SK-N-SH treated with all-trans-retinoic acid at 6 μM for 48 hours (cell line): ENCODE measurements around the gene MAP7.

Experiments
- ATAC-seq: fragments of 200-7000 bp; cut with Tn5 transposase; 3 replicates; pipeline ENCODE4 v1.9.1; 2020; ENCODE audit warnings: mild to moderate bottlenecking, moderate library complexity
- ARNTL ChIP-seq: fragments of 450-650 bp; formaldehyde crosslinking; IDR thresholded peaks from 2 replicates; pipeline ENCODE4 v1.5.0; 2020; ENCODE audit warnings: low read depth, mild to moderate bottlenecking, moderate library complexity, borderline replicate concordance
- BACH2 ChIP-seq: fragments of 250-450 bp; sonication (Bioruptor Pico); IDR thresholded peaks from 2 replicates; pipeline ENCODE4 v1.9.0; 2021; ENCODE audit warnings: mild to moderate bottlenecking, borderline replicate concordance
- CSDC2 ChIP-seq: fragments of 250-450 bp; sonication (Bioruptor Pico); IDR thresholded peaks from 2 replicates; pipeline ENCODE4 v1.5.0; 2020; ENCODE audit warnings: mild to moderate bottlenecking, moderate library complexity
- ESRRG ChIP-seq: fragments of 250-450 bp; sonication (Bioruptor Pico); IDR thresholded peaks from 2 replicates; pipeline ENCODE4 v1.6.1; 2021; ENCODE audit warnings: mild to moderate bottlenecking
- GLIS3 ChIP-seq: fragments of 250-450 bp; sonication (Bioruptor Pico); IDR thresholded peaks from 2 replicates; pipeline ENCODE4 v1.5.0; 2020; ENCODE audit warnings: mild to moderate bottlenecking, moderate library complexity
- ISL1 ChIP-seq: fragments of 250-450 bp; sonication (Bioruptor Pico); IDR thresholded peaks from 2 replicates; pipeline ENCODE4 v2.1.2; 2022; ENCODE audit warnings: mild to moderate bottlenecking, moderate library complexity
- OSR1 ChIP-seq: fragments of 250-450 bp; sonication (Bioruptor Pico); IDR thresholded peaks from 2 replicates; pipeline ENCODE4 v1.8.0; 2022; ENCODE audit warnings: moderate library complexity, mild to moderate bottlenecking, inconsistent platforms
- PPARA ChIP-seq: fragments of 250-450 bp; sonication (Bioruptor Pico); IDR thresholded peaks from 2 replicates; pipeline ENCODE4 v1.5.0; 2020; ENCODE audit warnings: mild to moderate bottlenecking, borderline replicate concordance
- RARB ChIP-seq: fragments of 250-450 bp; sonication (Bioruptor Pico); IDR thresholded peaks from 2 replicates; pipeline ENCODE4 v1.8.0; 2021; ENCODE audit warnings: mild to moderate bottlenecking, moderate library complexity
- SNAI2 ChIP-seq: fragments of 250-450 bp; sonication (Bioruptor Pico); IDR thresholded peaks from 2 replicates; pipeline ENCODE4 v1.5.0; 2020; ENCODE audit warnings: mild to moderate bottlenecking, moderate library complexity
- TCF4 ChIP-seq: fragments of 250-450 bp; sonication (Bioruptor Pico); IDR thresholded peaks from 2 replicates; pipeline ENCODE4 v1.8.0; 2021; ENCODE audit warnings: mild to moderate bottlenecking, moderate library complexity, borderline replicate concordance
- TOX ChIP-seq: fragments of 250-450 bp; sonication (Bioruptor Pico); IDR thresholded peaks from 2 replicates; pipeline ENCODE4 v1.8.0; 2021; ENCODE audit warnings: mild to moderate bottlenecking, moderate library complexity, borderline replicate concordance
- ZC3H10 ChIP-seq: fragments of 250-450 bp; sonication (Bioruptor Pico); IDR thresholded peaks from 2 replicates; pipeline ENCODE4 v1.5.1; 2021; ENCODE audit warnings: mild to moderate bottlenecking, moderate library complexity
- ZFP3 ChIP-seq: fragments of 250-450 bp; sonication (Bioruptor Pico); IDR thresholded peaks from 2 replicates; pipeline ENCODE4 v1.5.0; 2020; ENCODE audit warnings: mild to moderate bottlenecking, moderate library complexity
- ZFP30 ChIP-seq: fragments of 450-650 bp; formaldehyde crosslinking; IDR thresholded peaks from 2 replicates; pipeline ENCODE4 v1.5.0; 2022; ENCODE audit warnings: mild to moderate bottlenecking, moderate library complexity
- ZNF70 ChIP-seq: fragments of 450-650 bp; formaldehyde crosslinking; IDR thresholded peaks from 2 replicates; pipeline ENCODE4 v1.5.0; 2020; ENCODE audit warnings: mild to moderate bottlenecking, moderate library complexity
- ZNF8 ChIP-seq: fragments of 450-650 bp; formaldehyde crosslinking; IDR thresholded peaks from 2 replicates; pipeline ENCODE4 v1.5.0; 2020; ENCODE audit warnings: mild to moderate bottlenecking, moderate library complexity
- TF ChIP-seq, protein P1 (sequence below): fragments of 250-450 bp; sonication (Bioruptor Pico); IDR thresholded peaks from 2 replicates; pipeline ENCODE4 v1.5.1; 2021; ENCODE audit warnings: mild to moderate bottlenecking, moderate library complexity
- TF ChIP-seq, protein P2 (sequence below): fragments of 250-450 bp; sonication (Bioruptor Pico); IDR thresholded peaks from 2 replicates; pipeline ENCODE4 v1.8.0; 2020; ENCODE audit warnings: mild to moderate bottlenecking, moderate library complexity, borderline replicate concordance
- TF ChIP-seq, protein P3 (sequence below): fragments of 250-450 bp; sonication (Bioruptor Pico); IDR thresholded peaks from 2 replicates; pipeline ENCODE4 v1.5.0; 2020; ENCODE audit warnings: mild to moderate bottlenecking, moderate library complexity
- TF ChIP-seq, protein P4 (sequence below): fragments of 250-450 bp; sonication (Bioruptor Pico); IDR thresholded peaks from 2 replicates; pipeline ENCODE4 v1.8.0; 2021; ENCODE audit warnings: low read depth, mild to moderate bottlenecking, moderate library complexity, borderline replicate concordance
- TF ChIP-seq, protein P5 (sequence below): fragments of 250-450 bp; sonication (Bioruptor Pico); IDR thresholded peaks from 2 replicates; pipeline ENCODE4 v1.5.1; 2020; ENCODE audit warnings: low read depth, mild to moderate bottlenecking, moderate library complexity

MAP7 gene

DNA sequence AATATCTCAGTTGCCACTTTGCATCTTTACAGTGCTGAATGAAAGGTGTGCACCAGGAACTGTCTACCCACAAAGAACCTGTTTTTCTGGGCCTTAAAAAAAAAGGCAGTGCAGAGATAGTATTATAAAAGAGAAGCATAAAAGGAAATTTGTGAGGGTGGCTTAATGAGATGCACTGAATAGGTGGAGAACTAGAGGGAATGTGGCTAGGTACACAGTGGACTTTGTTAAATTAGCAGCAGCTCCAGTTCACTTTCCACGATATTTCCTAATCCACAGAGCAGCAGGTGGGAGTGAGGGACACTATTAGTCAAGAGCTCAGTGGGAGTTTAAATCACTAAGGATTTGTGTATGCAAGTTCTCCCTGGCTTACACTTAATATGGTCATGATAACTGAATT, 38.8 kb downstream of the MAP7 start (continued):
- TF ChIP-seq ZFP3 (CRISPR knock-in tag), result no peak
- TF ChIP-seq CSDC2 (CRISPR knock-in tag), result no peak
- TF ChIP-seq, protein P1, sequence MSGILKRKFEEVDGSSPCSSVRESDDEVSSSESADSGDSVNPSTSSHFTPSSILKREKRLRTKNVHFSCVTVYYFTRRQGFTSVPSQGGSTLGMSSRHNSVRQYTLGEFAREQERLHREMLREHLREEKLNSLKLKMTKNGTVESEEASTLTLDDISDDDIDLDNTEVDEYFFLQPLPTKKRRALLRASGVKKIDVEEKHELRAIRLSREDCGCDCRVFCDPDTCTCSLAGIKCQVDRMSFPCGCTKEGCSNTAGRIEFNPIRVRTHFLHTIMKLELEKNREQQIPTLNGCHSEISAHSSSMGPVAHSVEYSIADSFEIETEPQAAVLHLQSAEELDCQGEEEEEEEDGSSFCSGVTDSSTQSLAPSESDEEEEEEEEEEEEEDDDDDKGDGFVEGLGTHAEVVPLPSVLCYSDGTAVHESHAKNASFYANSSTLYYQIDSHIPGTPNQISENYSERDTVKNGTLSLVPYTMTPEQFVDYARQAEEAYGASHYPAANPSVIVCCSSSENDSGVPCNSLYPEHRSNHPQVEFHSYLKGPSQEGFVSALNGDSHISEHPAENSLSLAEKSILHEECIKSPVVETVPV (CRISPR knock-in tag), result no peak
- TF ChIP-seq ZNF8, result no peak
- TF ChIP-seq, protein P2, sequence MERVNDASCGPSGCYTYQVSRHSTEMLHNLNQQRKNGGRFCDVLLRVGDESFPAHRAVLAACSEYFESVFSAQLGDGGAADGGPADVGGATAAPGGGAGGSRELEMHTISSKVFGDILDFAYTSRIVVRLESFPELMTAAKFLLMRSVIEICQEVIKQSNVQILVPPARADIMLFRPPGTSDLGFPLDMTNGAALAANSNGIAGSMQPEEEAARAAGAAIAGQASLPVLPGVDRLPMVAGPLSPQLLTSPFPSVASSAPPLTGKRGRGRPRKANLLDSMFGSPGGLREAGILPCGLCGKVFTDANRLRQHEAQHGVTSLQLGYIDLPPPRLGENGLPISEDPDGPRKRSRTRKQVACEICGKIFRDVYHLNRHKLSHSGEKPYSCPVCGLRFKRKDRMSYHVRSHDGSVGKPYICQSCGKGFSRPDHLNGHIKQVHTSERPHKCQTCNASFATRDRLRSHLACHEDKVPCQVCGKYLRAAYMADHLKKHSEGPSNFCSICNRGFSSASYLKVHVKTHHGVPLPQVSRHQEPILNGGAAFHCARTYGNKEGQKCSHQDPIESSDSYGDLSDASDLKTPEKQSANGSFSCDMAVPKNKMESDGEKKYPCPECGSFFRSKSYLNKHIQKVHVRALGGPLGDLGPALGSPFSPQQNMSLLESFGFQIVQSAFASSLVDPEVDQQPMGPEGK (CRISPR knock-in tag), result no peak

DNA sequence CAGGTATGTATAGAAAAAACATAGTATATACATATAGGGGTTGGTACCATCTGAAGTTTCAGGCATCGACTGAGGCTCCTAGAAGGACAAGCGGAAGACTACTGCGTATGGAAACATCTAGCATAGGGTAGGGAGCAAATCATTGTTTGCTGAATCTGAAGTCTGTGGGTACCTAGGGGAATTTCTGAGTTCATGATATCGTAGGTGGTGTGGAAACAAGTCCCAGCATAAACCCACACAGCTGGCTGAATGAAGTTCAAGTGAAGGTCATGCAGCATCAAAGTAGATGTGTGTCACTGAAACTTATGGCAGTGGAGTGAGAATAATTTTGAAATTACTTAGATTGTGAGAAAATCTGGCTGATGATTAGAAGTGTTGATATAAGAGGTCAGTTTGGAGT, 39.4 kb downstream of the MAP7 start:
- no peak for ATAC-seq
- TF ChIP-seq RARB (CRISPR knock-in tag) (no peak), ZFP30 (CRISPR knock-in tag) (no peak), ARNTL (CRISPR knock-in tag) (no peak), BACH2 (CRISPR knock-in tag) (no peak), TOX (CRISPR knock-in tag) (no peak), ZNF70 (CRISPR knock-in tag) (no peak), GLIS3 (no peak), ZFP3 (CRISPR knock-in tag) (no peak), ZNF8 (no peak), OSR1 (CRISPR knock-in tag) (no peak), ISL1 (CRISPR knock-in tag) (no peak), ESRRG (CRISPR knock-in tag) (no peak), ZC3H10 (no peak)

DNA sequence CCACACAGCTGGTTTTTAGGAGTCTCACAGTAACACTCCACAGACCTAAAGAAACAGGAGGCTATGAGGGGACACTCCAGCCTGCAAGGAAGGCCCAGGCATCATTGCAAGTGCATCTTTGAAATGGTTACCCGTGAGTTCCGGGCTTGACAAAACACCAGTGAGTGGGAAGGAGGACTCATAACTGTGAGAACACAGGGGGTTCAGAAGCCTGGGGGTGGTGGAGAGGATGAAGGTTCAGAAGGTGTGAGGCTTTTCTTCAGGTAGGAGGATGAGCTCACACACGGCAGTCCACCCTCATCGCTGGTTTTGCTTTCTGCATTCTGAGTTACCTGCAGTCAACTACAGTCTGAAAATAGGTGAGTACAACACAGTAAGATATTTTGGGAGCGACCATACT, 39.9 kb downstream of the MAP7 start:
- no peak for TF ChIP-seq TOX (CRISPR knock-in tag)
- TF ChIP-seq GLIS3, result no peak
- no peak for TF ChIP-seq ZNF70 (CRISPR knock-in tag)
- TF ChIP-seq SNAI2 (CRISPR knock-in tag), result no peak
- no peak for TF ChIP-seq ZFP30 (CRISPR knock-in tag)
- no peak for TF ChIP-seq TCF4 (CRISPR knock-in tag)
- no peak for TF ChIP-seq PPARA
- no peak for TF ChIP-seq ARNTL (CRISPR knock-in tag)
- TF ChIP-seq OSR1 (CRISPR knock-in tag), result no peak
- no peak for ATAC-seq

DNA sequence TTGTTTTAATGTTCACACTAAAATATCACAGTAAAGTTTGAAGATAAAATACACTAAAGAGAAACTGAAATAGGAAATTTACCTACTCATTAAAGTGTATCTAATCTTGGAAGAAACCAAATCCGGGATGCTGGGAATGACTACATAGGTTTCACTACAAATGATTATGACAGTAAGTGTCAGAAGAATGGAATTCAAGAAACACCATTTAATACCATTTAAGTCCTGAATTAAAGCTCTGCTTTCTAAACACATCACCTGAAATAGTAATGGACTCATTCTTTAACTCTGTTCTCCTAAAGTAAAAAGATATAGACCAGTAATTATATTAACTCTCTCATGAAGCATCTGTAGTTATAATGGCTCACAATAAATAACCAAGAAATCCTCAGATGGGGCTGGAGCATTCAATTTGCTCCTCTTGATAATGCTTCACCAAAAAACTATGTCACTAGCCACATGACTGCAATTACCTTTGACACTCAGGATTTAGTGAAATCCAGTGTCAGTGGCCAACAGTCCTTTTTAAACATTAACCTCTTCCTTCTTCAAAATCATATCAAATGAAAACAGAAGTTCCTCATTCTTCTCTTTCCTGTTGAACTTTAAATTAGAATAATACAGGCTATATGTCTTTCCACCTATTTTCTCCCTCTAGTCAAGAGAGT, 41.4 kb downstream of the MAP7 start:
- TF ChIP-seq ZFP3 (CRISPR knock-in tag), result no peak
- no peak for TF ChIP-seq TCF4 (CRISPR knock-in tag)
- TF ChIP-seq OSR1 (CRISPR knock-in tag), result no peak
- peak; percentile 69 for TF ChIP-seq ISL1 (CRISPR knock-in tag)
- no peak for ATAC-seq

DNA sequence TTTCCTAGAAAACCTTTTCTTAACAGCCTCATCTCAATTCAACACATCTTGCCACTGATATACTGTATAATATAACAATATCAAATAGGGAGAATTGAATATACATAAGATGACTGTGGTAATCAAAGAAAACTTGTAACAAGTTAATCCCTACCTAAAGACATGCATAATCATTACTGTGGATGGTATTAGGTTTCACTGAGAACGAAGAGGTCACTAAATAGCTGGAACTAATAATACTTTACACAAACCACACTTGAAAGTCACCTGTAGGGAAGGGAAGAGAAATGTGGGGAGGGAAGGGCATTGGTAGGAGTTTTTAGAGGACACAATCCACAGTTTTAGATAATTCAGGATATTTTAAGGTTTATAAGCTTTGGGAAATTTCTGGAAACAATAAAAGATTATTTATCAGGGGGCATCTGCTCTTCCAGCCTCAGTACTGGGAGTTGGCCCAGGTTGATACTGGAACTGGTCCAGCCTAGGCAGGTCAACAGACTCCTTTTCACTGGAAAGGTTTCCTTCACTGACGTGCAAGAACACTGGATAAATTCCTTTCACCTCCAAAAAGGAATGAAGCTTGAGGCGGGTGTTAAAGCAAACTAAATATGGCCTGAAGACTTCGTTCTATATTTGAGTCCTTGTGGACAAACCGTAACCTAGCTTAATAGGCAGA, 44.0 kb downstream of the MAP7 start:
- ATAC-seq, result no peak
- TF ChIP-seq ZC3H10 (no peak), BACH2 (CRISPR knock-in tag) (no peak), OSR1 (CRISPR knock-in tag) (no peak), CSDC2 (CRISPR knock-in tag) (no peak), SNAI2 (CRISPR knock-in tag) (no peak), RARB (CRISPR knock-in tag) (no peak), ZNF8 (no peak), GLIS3 (no peak), PPARA (no peak), TOX (CRISPR knock-in tag) (no peak)
- TF ChIP-seq, protein P1 (CRISPR knock-in tag), result no peak
- TF ChIP-seq, protein P3, sequence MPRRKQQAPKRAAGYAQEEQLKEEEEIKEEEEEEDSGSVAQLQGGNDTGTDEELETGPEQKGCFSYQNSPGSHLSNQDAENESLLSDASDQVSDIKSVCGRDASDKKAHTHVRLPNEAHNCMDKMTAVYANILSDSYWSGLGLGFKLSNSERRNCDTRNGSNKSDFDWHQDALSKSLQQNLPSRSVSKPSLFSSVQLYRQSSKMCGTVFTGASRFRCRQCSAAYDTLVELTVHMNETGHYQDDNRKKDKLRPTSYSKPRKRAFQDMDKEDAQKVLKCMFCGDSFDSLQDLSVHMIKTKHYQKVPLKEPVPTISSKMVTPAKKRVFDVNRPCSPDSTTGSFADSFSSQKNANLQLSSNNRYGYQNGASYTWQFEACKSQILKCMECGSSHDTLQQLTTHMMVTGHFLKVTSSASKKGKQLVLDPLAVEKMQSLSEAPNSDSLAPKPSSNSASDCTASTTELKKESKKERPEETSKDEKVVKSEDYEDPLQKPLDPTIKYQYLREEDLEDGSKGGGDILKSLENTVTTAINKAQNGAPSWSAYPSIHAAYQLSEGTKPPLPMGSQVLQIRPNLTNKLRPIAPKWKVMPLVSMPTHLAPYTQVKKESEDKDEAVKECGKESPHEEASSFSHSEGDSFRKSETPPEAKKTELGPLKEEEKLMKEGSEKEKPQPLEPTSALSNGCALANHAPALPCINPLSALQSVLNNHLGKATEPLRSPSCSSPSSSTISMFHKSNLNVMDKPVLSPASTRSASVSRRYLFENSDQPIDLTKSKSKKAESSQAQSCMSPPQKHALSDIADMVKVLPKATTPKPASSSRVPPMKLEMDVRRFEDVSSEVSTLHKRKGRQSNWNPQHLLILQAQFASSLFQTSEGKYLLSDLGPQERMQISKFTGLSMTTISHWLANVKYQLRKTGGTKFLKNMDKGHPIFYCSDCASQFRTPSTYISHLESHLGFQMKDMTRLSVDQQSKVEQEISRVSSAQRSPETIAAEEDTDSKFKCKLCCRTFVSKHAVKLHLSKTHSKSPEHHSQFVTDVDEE (CRISPR knock-in tag), result no peak
- TF ChIP-seq, protein P4, sequence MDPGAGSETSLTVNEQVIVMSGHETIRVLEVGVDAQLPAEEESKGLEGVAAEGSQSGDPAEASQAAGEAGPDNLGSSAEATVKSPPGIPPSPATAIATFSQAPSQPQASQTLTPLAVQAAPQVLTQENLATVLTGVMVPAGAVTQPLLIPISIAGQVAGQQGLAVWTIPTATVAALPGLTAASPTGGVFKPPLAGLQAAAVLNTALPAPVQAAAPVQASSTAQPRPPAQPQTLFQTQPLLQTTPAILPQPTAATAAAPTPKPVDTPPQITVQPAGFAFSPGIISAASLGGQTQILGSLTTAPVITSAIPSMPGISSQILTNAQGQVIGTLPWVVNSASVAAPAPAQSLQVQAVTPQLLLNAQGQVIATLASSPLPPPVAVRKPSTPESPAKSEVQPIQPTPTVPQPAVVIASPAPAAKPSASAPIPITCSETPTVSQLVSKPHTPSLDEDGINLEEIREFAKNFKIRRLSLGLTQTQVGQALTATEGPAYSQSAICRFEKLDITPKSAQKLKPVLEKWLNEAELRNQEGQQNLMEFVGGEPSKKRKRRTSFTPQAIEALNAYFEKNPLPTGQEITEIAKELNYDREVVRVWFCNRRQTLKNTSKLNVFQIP, result no peak
- TF ChIP-seq, protein P5, sequence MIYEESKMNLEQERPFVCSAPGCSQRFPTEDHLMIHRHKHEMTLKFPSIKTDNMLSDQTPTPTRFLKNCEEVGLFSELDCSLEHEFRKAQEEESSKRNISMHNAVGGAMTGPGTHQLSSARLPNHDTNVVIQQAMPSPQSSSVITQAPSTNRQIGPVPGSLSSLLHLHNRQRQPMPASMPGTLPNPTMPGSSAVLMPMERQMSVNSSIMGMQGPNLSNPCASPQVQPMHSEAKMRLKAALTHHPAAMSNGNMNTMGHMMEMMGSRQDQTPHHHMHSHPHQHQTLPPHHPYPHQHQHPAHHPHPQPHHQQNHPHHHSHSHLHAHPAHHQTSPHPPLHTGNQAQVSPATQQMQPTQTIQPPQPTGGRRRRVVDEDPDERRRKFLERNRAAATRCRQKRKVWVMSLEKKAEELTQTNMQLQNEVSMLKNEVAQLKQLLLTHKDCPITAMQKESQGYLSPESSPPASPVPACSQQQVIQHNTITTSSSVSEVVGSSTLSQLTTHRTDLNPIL (CRISPR knock-in tag), result no peak
